Endothelial cell (in vitro differentiated cells): ENCODE results near the gene ABHD1. TPM values are rescaled to one million over a fixed set of nuclear protein-coding genes. Genes with fewer than 3 reads are reported as not detected.
A peak's percentile ranks its signal among the peaks of the same experiment; 100 is the strongest.

Experiments used
- DNase-seq: peaks from one replicate; pipeline ENCODE4 v3.0.0; 2021; ENCODE audit warnings: low spot score
- H3K27ac Mint-ChIP-seq: one replicate; pipeline ENCODE4 v1.8.0; 2021; ENCODE audit warnings: mixed read lengths, inconsistent platforms; ENCODE audit not compliant: unreplicated experiment
- H3K27me3 Mint-ChIP-seq: one replicate; pipeline ENCODE4 v1.8.0; 2021; ENCODE audit warnings: mild to moderate bottlenecking, moderate library complexity, mixed read lengths, inconsistent platforms; ENCODE audit not compliant: unreplicated experiment
- H3K36me3 Mint-ChIP-seq: one replicate; pipeline ENCODE4 v1.8.0; 2021; ENCODE audit warnings: mild to moderate bottlenecking, low read depth, mixed read lengths, inconsistent platforms; ENCODE audit not compliant: unreplicated experiment
- H3K4me1 Mint-ChIP-seq: one replicate; pipeline ENCODE4 v1.8.0; 2021; ENCODE audit warnings: mild to moderate bottlenecking, mixed read lengths, inconsistent platforms; ENCODE audit not compliant: unreplicated experiment
- H3K4me3 Mint-ChIP-seq: one replicate; pipeline ENCODE4 v1.8.0; 2021; ENCODE audit warnings: mild to moderate bottlenecking, mixed read lengths, inconsistent platforms; ENCODE audit not compliant: unreplicated experiment
- H3K9me3 Mint-ChIP-seq: one replicate; pipeline ENCODE4 v1.8.0; 2021; ENCODE audit warnings: mixed read lengths, inconsistent platforms; ENCODE audit not compliant: unreplicated experiment
- total RNA-seq: library from RNA; stranded (reverse); fragmentation: NEBNext Ultra II Directional; extraction: Animal tissue kit (Norgen Biotek cat#: 25700); gene quantifications from one replicate; pipeline ENCODE4 v1.2.1, GENCODE V29; 2021; ENCODE audit not compliant: unreplicated experiment
- TF ChIP-seq, protein P1 (sequence below): fragments of 200-600 bp; sonication (generic); IDR thresholded peaks from one replicate; pipeline ENCODE4 v1.5.0; 2021; ENCODE audit warnings: antibody characterized with exemption; ENCODE audit not compliant: unreplicated experiment

The ABHD1 gene
- total RNA-seq, 1 donor from 2014 or later = 0.31 TPM

DNA sequence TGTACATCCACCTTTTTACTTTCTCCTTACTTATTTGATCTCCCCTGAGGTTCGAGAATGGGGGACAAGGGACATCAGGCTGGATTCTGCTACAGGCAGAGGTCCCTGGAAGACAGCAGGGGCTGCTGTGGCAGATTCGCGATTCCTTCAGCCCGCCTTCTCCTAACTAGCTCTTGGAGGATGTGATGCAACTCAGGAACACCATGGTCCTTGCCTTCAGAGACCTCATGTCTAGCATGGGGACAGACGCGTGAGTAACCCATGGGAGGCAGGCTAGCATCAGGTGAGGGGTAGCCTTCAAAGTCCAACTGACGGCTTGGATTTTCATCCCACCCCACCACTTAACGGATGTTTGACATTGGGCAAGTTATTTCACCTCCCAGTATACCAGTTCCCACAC, 24.3 kb downstream of the ABHD1 start:
- Mint-ChIP-seq H3K4me3 (no peak overlapping the region), H3K36me3 (no peaks in the 10 kb centered on the region), H3K9me3 (no peaks in the 10 kb centered on the region), H3K27ac (no peak overlapping the region), H3K4me1 (no peaks in the 10 kb centered on the region), H3K27me3 (peaks cover 4% of the 10 kb centered on the region)
- TF ChIP-seq, protein P1, sequence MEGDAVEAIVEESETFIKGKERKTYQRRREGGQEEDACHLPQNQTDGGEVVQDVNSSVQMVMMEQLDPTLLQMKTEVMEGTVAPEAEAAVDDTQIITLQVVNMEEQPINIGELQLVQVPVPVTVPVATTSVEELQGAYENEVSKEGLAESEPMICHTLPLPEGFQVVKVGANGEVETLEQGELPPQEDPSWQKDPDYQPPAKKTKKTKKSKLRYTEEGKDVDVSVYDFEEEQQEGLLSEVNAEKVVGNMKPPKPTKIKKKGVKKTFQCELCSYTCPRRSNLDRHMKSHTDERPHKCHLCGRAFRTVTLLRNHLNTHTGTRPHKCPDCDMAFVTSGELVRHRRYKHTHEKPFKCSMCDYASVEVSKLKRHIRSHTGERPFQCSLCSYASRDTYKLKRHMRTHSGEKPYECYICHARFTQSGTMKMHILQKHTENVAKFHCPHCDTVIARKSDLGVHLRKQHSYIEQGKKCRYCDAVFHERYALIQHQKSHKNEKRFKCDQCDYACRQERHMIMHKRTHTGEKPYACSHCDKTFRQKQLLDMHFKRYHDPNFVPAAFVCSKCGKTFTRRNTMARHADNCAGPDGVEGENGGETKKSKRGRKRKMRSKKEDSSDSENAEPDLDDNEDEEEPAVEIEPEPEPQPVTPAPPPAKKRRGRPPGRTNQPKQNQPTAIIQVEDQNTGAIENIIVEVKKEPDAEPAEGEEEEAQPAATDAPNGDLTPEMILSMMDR = no peak
- DNase-seq = no peak

DNA sequence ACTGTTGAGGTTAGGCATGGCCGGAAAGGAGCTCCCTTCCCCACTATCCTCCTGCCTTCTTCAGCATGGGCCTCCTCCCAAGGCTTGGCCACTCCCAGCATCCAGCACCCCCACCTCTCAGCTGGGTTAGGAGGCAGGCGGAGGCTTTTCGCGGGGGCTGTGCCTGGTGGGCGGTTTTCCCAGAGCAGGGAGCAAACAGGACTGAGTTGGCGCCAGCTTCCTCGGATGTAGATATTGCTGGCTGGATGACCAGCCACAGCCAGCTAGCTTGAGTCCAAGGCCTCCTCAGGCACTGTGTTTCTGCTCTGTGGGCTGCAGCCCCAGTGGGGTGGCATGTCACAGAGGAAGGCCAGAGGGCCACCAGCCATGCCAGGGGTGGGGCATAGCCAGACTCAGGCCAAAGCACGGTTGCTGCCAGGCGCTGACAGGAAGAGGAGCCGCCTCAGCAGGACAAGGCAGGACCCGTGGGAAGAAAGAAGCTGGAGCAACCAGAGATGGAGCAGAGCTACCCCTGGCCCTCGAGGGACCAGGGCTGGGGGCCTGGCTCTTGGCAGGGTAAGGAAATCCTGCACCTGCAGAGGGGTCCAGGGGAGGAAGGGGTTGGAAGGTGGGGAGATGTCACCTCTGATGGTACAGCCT, 25.3 kb downstream of the ABHD1 start, which contains the start of gene TCF23:
TCF23 (plus strand) TSS at position 204 of the 639 bp plus-strand sequence; CDS start at position 334, 130 bp downstream.
- Mint-ChIP-seq H3K27ac (peak within 1 kb of the TSS; percentile 21), H3K4me3 (no peak within 1 kb of the TSS), H3K9me3 (no peaks in the 10 kb centered on the region), H3K27me3 (peaks cover 2% of the 10 kb centered on the region), H3K36me3 (no peaks in the 10 kb centered on the region), H3K4me1 (no peaks in the 10 kb centered on the region)
- DNase-seq = no peak
- TF ChIP-seq, protein P1 = no peak

GRCh38 chr2:27149570-27150405, 26.2 kb downstream of the ABHD1 start:
- H3K4me3 Mint-ChIP-seq = no peak overlapping the region
- H3K4me1 Mint-ChIP-seq = no peaks in the 10 kb centered on the region
- TF ChIP-seq, protein P1 = no peak
- peaks cover 2% of the 10 kb centered on the region for H3K27me3 Mint-ChIP-seq
- no peaks in the 10 kb centered on the region for H3K36me3 Mint-ChIP-seq
- H3K27ac Mint-ChIP-seq = no peak overlapping the region
- DNase-seq = no peak
- no peaks in the 10 kb centered on the region for H3K9me3 Mint-ChIP-seq

DNA sequence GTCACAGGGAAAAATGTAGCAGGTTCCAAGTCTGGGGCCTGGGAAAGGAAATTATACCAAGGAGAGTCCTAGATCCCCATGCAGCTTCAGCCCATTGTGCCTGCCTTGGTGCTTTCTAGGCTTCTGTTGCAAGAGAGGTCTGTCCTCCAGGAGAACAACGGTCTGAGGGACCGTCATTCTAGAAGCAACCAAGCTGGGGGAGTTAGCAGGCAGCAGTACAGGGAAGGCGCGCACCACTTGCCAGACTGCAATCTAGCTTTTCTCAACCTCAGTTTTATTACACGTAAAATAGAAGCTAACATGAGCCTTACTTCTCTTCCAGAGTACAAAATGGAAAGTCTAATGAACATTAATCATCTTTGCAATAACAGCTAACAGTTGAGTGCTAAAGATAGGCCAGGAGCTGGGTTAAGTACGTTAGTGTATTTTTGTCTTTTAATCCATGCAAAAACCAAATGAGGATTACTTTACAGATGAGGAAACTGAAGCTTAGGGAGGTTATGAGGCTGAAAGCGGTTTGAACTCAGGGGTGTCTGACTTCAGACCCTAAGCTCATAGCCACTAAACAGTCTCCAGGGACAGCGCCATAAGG, 27.1 kb downstream of the ABHD1 start:
- DNase-seq = no peak
- Mint-ChIP-seq H3K27me3 (no peaks in the 10 kb centered on the region), H3K27ac (no peak overlapping the region), H3K4me3 (no peak overlapping the region), H3K9me3 (no peaks in the 10 kb centered on the region), H3K36me3 (no peaks in the 10 kb centered on the region), H3K4me1 (no peaks in the 10 kb centered on the region)
- TF ChIP-seq, protein P1 = no peak
